Stimulated activated naive CD4-positive, alpha-beta T cell (primary cell): ENCODE results near the gene TCEAL2.
"Not testable (repeated sequence)": the region's sequence is repeated elsewhere in the genome, so short reads cannot be mapped to it uniquely, and the experiment has no call there.

Source experiments
- DNase-seq, 6 experiments: peaks; one replicate each; lab custom pipeline; 2025; lab: John Stamatoyannopoulos, UW

TCEAL2 gene

GRCh38 chrX:102125436-102125835 lies at the start of gene TCEAL2:
TSS of gene TCEAL2 (plus strand) at chrX:102125679. CDS start at chrX:102126831, 1,152 bp downstream.
- DNase-seq, result not testable (repeated sequence)

- no peak for DNase-seq
Observed at GRCh38 chrX:102077426-102077825, 48.1 kb upstream of the TCEAL2 start.

GRCh38 chrX:102085706-102086105 lies 39.8 kb upstream of the TCEAL2 start:
- no peak for DNase-seq

- DNase-seq, result no peak
Observed at GRCh38 chrX:102113367-102113766, 12.1 kb upstream of the TCEAL2 start.

GRCh38 chrX:102115748-102116147 lies 9.7 kb upstream of the TCEAL2 start:
- no peak for DNase-seq

- DNase-seq, result not testable (repeated sequence)
Observed at GRCh38 chrX:102125014-102125413, 465 bp upstream of the TCEAL2 start.

- DNase-seq, result not testable (repeated sequence)
Observed at GRCh38 chrX:102126080-102126818, 770 bp downstream of the TCEAL2 start.

GRCh38 chrX:102126863-102127262 lies 1.4 kb downstream of the TCEAL2 start:
- no peak for DNase-seq

GRCh38 chrX:102129473-102129872 lies 4.0 kb downstream of the TCEAL2 start:
- DNase-seq, result no peak

- DNase-seq, result no peak
Observed at GRCh38 chrX:102138064-102138463, 12.6 kb downstream of the TCEAL2 start.

GRCh38 chrX:102140876-102141275 lies 15.4 kb downstream of the TCEAL2 start:
- not testable (repeated sequence) for DNase-seq

- not testable (repeated sequence) for DNase-seq
Observed at GRCh38 chrX:102141631-102142030, 16.2 kb downstream of the TCEAL2 start.

GRCh38 chrX:102142274-102142673 lies 16.8 kb downstream of the TCEAL2 start, which contains the start of gene TCEAL6:
TSS of gene TCEAL6 (minus strand) at chrX:102142481.
- DNase-seq, result not testable (repeated sequence)

- DNase-seq, result peak in 4 of 6 experiments; percentile 1 to 48 (median 10)
Observed at GRCh38 chrX:102154218-102154860, 28.9 kb downstream of the TCEAL2 start.

GRCh38 chrX:102154900-102155805 lies 29.7 kb downstream of the TCEAL2 start:
- DNase-seq, result peak; percentile 1 to 48 (median 22)

GRCh38 chrX:102155806-102156179 lies 30.3 kb downstream of the TCEAL2 start, which contains the start of gene BEX5:
TSS of gene BEX5 (minus strand) at chrX:102155977. CDS start at chrX:102154265, 1,712 bp downstream.
- DNase-seq, result peak; percentile 50 to 66 (median 62)
